CD4-positive, alpha-beta T cell treated with Interferon gamma for 1 hour (primary cell): ENCODE results near the gene DGCR2.
"Not testable (repeated sequence)": the region's sequence is repeated elsewhere in the genome, so short reads cannot be mapped to it uniquely, and the experiment has no call there.

ENCODE experiments used
- DNase-seq: peaks from one replicate; pipeline ENCODE4 v3.0.0-alpha.2; 2020

The DGCR2 gene

GRCh38 chr22:19122143-19122751, at the start of gene DGCR2:
Gene DGCR2 (minus strand): TSS chr22:19122412. CDS start chr22:19122206, 206 bp downstream.
- DNase-seq, result peak; percentile 95

- DNase-seq, result no peak
Observed at GRCh38 chr22:19169947-19170318, 47.7 kb upstream of the DGCR2 start.

GRCh38 chr22:19169002-19169946, 47.1 kb upstream of the DGCR2 start:
- no peak for DNase-seq

- DNase-seq, result no peak
Observed at GRCh38 chr22:19168088-19168890, 46.1 kb upstream of the DGCR2 start.

- DNase-seq, result no peak
Observed at GRCh38 chr22:19167106-19167869, 45.1 kb upstream of the DGCR2 start.

GRCh38 chr22:19166421-19166820, 44.2 kb upstream of the DGCR2 start:
- DNase-seq, result no peak

- DNase-seq, result no peak
Observed at GRCh38 chr22:19164425-19164824, 42.2 kb upstream of the DGCR2 start.

- not testable (repeated sequence) for DNase-seq
Observed at GRCh38 chr22:19158649-19159048, 36.4 kb upstream of the DGCR2 start.

GRCh38 chr22:19156109-19156508, 33.9 kb upstream of the DGCR2 start:
- not testable (repeated sequence) for DNase-seq

GRCh38 chr22:19152942-19153883, 31.0 kb upstream of the DGCR2 start:
- DNase-seq, result no peak

- no peak for DNase-seq
Observed at GRCh38 chr22:19151329-19152191, 29.3 kb upstream of the DGCR2 start.

- no peak for DNase-seq
Observed at GRCh38 chr22:19150482-19151328, 28.5 kb upstream of the DGCR2 start.

- DNase-seq, result no peak
Observed at GRCh38 chr22:19149991-19150390, 27.8 kb upstream of the DGCR2 start, which contains the start of gene GSC2. Gene GSC2 (minus strand): TSS chr22:19150292. CDS start chr22:19150283, 9 bp downstream.

- DNase-seq, result peak; percentile 12
Observed at GRCh38 chr22:19149047-19149883, 27.1 kb upstream of the DGCR2 start.

GRCh38 chr22:19148417-19149046, 26.3 kb upstream of the DGCR2 start:
- DNase-seq, result no peak

- no peak for DNase-seq
Observed at GRCh38 chr22:19147195-19147780, 25.1 kb upstream of the DGCR2 start.

- no peak for DNase-seq
Observed at GRCh38 chr22:19146215-19146968, 24.2 kb upstream of the DGCR2 start.
